H9 (cell line): ENCODE data around the gene NKPD1. TPM values are rescaled to one million over a fixed set of nuclear protein-coding genes. Genes with fewer than 3 reads are reported as not detected.

Experiments
- DNase-seq: peaks from one replicate; pipeline ENCODE4 v3.0.0-alpha.2; 2017
- H2AFZ ChIP-seq: one replicate; pipeline ENCODE4 v1.6.1; 2013; ENCODE audit warnings: mild to moderate bottlenecking, low read length, control low read depth, moderate library complexity
- H2AK5ac ChIP-seq: 2 replicates; pipeline ENCODE4 v1.6.1; 2013; ENCODE audit warnings: low read length, control low read depth, mixed read lengths; ENCODE audit not compliant: insufficient read length
- H2BK120ac ChIP-seq: one replicate; pipeline ENCODE4 v1.6.1; 2013; ENCODE audit warnings: low read depth, mild to moderate bottlenecking, low read length, control low read depth, inconsistent platforms; ENCODE audit not compliant: poor library complexity, severe bottlenecking
- H2BK12ac ChIP-seq: 2 replicates; pipeline ENCODE4 v1.6.1; 2013; ENCODE audit warnings: low read length, control low read depth, mixed read lengths, low read depth; ENCODE audit not compliant: insufficient read length
- H2BK15ac ChIP-seq: 2 replicates; pipeline ENCODE4 v1.6.1; 2013; ENCODE audit warnings: low read depth, low read length, control low read depth
- H2BK20ac ChIP-seq: one replicate; pipeline ENCODE4 v1.6.1; 2013; ENCODE audit warnings: low read depth, mild to moderate bottlenecking, low read length, control low read depth, inconsistent platforms; ENCODE audit not compliant: poor library complexity, severe bottlenecking
- H2BK5ac ChIP-seq: 2 replicates; pipeline ENCODE4 v1.6.1; 2013; ENCODE audit warnings: low read length, control low read depth, mixed read lengths; ENCODE audit not compliant: insufficient read length
- H3K14ac ChIP-seq: 2 replicates; pipeline ENCODE4 v1.6.1; 2013; ENCODE audit warnings: low read length, control low read depth; ENCODE audit not compliant: insufficient read depth
- H3K18ac ChIP-seq: 2 replicates; pipeline ENCODE4 v1.6.1; 2013; ENCODE audit warnings: low read depth, mild to moderate bottlenecking, mixed read lengths, low read length, control low read depth; ENCODE audit not compliant: insufficient read length
- H3K23ac ChIP-seq: 2 replicates; pipeline ENCODE4 v1.6.1; 2013; ENCODE audit warnings: low read length, control low read depth, mixed read lengths, low read depth; ENCODE audit not compliant: insufficient read length
- H3K23me2 ChIP-seq: 2 replicates; pipeline ENCODE4 v1.6.1; 2013; ENCODE audit warnings: low read depth, mild to moderate bottlenecking, mixed read lengths, low read length, control low read depth; ENCODE audit not compliant: insufficient read length, poor library complexity, severe bottlenecking
- H3K27ac ChIP-seq: 2 replicates; pipeline ENCODE4 v1.5.1; 2013; ENCODE audit warnings: low read length, control low read depth, mixed read lengths, low read depth; ENCODE audit not compliant: insufficient read length
- H3K27me3 ChIP-seq: 2 replicates; pipeline ENCODE4 v1.6.1; 2013; ENCODE audit warnings: low read length, control low read depth, inconsistent platforms; ENCODE audit not compliant: insufficient read depth
- H3K4ac ChIP-seq: 2 replicates; pipeline ENCODE4 v1.6.1; 2013; ENCODE audit warnings: low read depth, mild to moderate bottlenecking, control low read depth, inconsistent platforms, low read length, moderate library complexity
- H3K4me1 ChIP-seq: 2 replicates; pipeline ENCODE4 v1.6.1; 2013; ENCODE audit warnings: low read length, control low read depth, inconsistent platforms; ENCODE audit not compliant: insufficient read depth
- H3K4me2 ChIP-seq: 2 replicates; pipeline ENCODE4 v1.6.1; 2013; ENCODE audit warnings: low read length, control low read depth, mixed read lengths; ENCODE audit not compliant: insufficient read length, insufficient read depth
- H3K56ac ChIP-seq: 2 replicates; pipeline ENCODE4 v1.6.1; 2013; ENCODE audit warnings: low read depth, mild to moderate bottlenecking, mixed read lengths, low read length, control low read depth; ENCODE audit not compliant: insufficient read length
- H3K79me1 ChIP-seq: 2 replicates; pipeline ENCODE4 v1.6.1; 2013; ENCODE audit warnings: low read depth, mild to moderate bottlenecking, moderate library complexity, low read length, control low read depth, inconsistent platforms; ENCODE audit not compliant: insufficient read depth, poor library complexity, severe bottlenecking
- H3K79me2 ChIP-seq: 2 replicates; pipeline ENCODE4 v1.6.1; 2013; ENCODE audit warnings: low read length, control low read depth, inconsistent platforms; ENCODE audit not compliant: insufficient read depth
- H3K9ac ChIP-seq: 2 replicates; pipeline ENCODE4 v1.6.1; 2013; ENCODE audit warnings: low read length, control low read depth, mixed read lengths; ENCODE audit not compliant: insufficient read length; ENCODE audit errors: extremely low read depth
- H3K9me3 ChIP-seq: one replicate; pipeline ENCODE4 v1.6.1; 2013; ENCODE audit warnings: low read depth, low read length, inconsistent platforms; ENCODE audit not compliant: control insufficient read depth
- H3T11ph ChIP-seq: one replicate; pipeline ENCODE4 v1.6.1; 2013; ENCODE audit warnings: mild to moderate bottlenecking, low read length, control low read depth, inconsistent platforms
- H4K20me1 ChIP-seq: one replicate; pipeline ENCODE4 v1.6.1; 2013; ENCODE audit not compliant: control insufficient read depth, insufficient read length, insufficient read depth
- H4K5ac ChIP-seq: 2 replicates; pipeline ENCODE4 v1.6.1; 2013; ENCODE audit warnings: low read depth, mild to moderate bottlenecking, mixed read lengths, low read length, control low read depth; ENCODE audit not compliant: insufficient read length
- H4K8ac ChIP-seq: replicated peaks from 2 replicates; pipeline ENCODE4 v1.6.1; 2013; ENCODE audit warnings: low read length, control low read depth, mixed read lengths, low read depth; ENCODE audit not compliant: insufficient read length
- H4K91ac ChIP-seq: 2 replicates; pipeline ENCODE4 v1.6.1; 2013; ENCODE audit warnings: low read depth, mild to moderate bottlenecking, moderate library complexity, mixed read lengths, low read length, control low read depth; ENCODE audit not compliant: insufficient read length
- H3K27ac Mint-ChIP-seq, 3 experiments: 2 replicates in 2 of 3; 3 replicates in 1 of 3; pipeline ENCODE4 v1.8.0; 2020 to 2021; ENCODE audit warnings: mixed read lengths in 3 of 3, mild to moderate bottlenecking in 1 of 3, moderate library complexity in 1 of 3
- H3K27me3 Mint-ChIP-seq: 2 replicates; pipeline ENCODE4 v1.8.0; 2021; ENCODE audit warnings: low read depth, mild to moderate bottlenecking, moderate library complexity, mixed read lengths
- H3K36me3 Mint-ChIP-seq, 3 experiments: 2 replicates in 2 of 3; 3 replicates in 1 of 3; pipeline ENCODE4 v1.8.0; 2020 to 2021; ENCODE audit warnings: low read depth in 3 of 3, mixed read lengths in 3 of 3; ENCODE audit not compliant: insufficient read depth in 1 of 3
- H3K4me1 Mint-ChIP-seq, 2 experiments: 2 replicates each; pipeline ENCODE4 v1.8.0; 2020; ENCODE audit warnings: mixed read lengths in 2 of 2
- H3K4me3 Mint-ChIP-seq, 2 experiments: 2 replicates in 1 of 2; 3 replicates in 1 of 2; pipeline ENCODE4 v1.8.0; 2020 to 2021; ENCODE audit warnings: mild to moderate bottlenecking in 2 of 2, mixed read lengths in 2 of 2, moderate library complexity in 1 of 2
- H3K9me3 Mint-ChIP-seq, 2 experiments: 2 replicates in 1 of 2; 3 replicates in 1 of 2; pipeline ENCODE4 v1.8.0; 2020; ENCODE audit warnings: mild to moderate bottlenecking in 2 of 2, mixed read lengths in 2 of 2, moderate library complexity in 1 of 2
- CTCF ChIP-seq: fragments of 200-600 bp; sonication (generic); conservative IDR thresholded peaks from 3 replicates; pipeline ENCODE4 v1.8.0; 2021; ENCODE audit warnings: antibody characterized with exemption, mild to moderate bottlenecking
- WGBS: extraction: QIAGEN DNeasy Blood & Tissue Kit; methylation state at CpG from one replicate; pipeline ENCODE4 v1.1.7; 2013; ENCODE audit warnings: missing lambda C conversion rate, low lambda C conversion rate, mixed read lengths; ENCODE audit not compliant: insufficient read length; ENCODE audit errors: extremely low coverage; 5-methylcytosine and 5-hydroxymethylcytosine counted together
- total RNA-seq: library from RNA; stranded (reverse); gene quantifications from 2 replicates; pipeline ENCODE4 v1.2.1, GENCODE V29; 2021

NKPD1 gene
- total RNA-seq, 1 experiment from 2014 or later: 0.17 TPM

GRCh38 chr19:45169602-45170001 is 8.8 kb upstream of the NKPD1 start:
- no peak for DNase-seq
- Histone ChIP-seq H3K27me3 (no peaks in the 10 kb centered on the region), H2AK5ac (no peak overlapping the region), H3K4me2 (no peak overlapping the region), H4K5ac (no peak overlapping the region), H3K18ac (no peak overlapping the region), H3K23ac (no peak overlapping the region), H4K20me1 (no peaks in the 10 kb centered on the region), H3K23me2 (no peaks in the 10 kb centered on the region), H3T11ph (no peak overlapping the region), H3K9ac (no peak overlapping the region), H2BK20ac (no peak overlapping the region), H3K56ac (no peak overlapping the region), H3K9me3 (no peaks in the 10 kb centered on the region), H2BK15ac (no peak overlapping the region), H3K79me1 (no peaks in the 10 kb centered on the region), H3K79me2 (no peaks in the 10 kb centered on the region; the same call in 1 of the 2 replicates), H4K91ac (no peak overlapping the region), H4K8ac (no peak overlapping the region), H3K27ac (no peak overlapping the region), H2BK120ac (no peak overlapping the region), H2BK12ac (no peak overlapping the region), H3K14ac (no peak overlapping the region), H3K4me1 (no peaks in the 10 kb centered on the region), H3K4ac (no peak overlapping the region), H2AFZ (no peak overlapping the region), H2BK5ac (no peak overlapping the region)
- WGBS: no CpG with 5 or more reads among the region's 10 CpGs
- Mint-ChIP-seq H3K4me3 (no peak overlapping the region), H3K36me3 (no peaks in the 10 kb centered on the region; a peak in 1 of 7 replicates), H3K27me3 (peaks cover 3% of the 10 kb centered on the region; the same call in 1 of the 2 replicates), H3K27ac (no peak overlapping the region), H3K4me1 (peaks cover 2 to 10% of the 10 kb centered on the region in 2 experiments), H3K9me3 (no peaks in the 10 kb centered on the region)
- no peak for TF ChIP-seq CTCF
